Measurements from ENCODE around the gene PRSS38. TPM values are rescaled to one million over a fixed set of nuclear protein-coding genes. Genes with fewer than 3 reads are reported as not detected.

PRSS38 gene
- total RNA-seq, 1 donor from 2014 or later: not detected

DNA sequence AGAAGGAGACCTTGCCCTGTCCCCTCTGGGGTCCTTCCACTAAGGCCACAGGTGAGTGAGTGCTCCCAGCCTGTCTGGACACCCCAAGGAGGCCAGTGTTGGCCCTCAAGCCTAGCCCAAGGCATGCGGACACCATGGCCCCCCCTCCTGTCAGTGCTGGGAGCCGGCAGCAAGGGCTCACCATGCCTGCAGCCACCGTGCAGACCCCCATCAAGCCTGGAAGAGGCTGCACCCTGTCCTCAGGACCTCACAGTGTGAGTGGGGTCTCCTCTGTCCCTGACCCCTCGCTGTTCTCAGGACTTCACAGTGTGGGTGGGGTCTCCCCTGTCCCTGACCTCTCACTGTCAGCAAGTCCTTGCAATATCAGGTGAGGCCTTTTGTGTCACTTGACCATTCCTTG, 33.2 kb upstream of the PRSS38 start:
- Mint-ChIP-seq H3K36me3 (ENCODE audit: low read depth) (peaks cover 14% of the 10 kb centered on the region), H3K4me1 (ENCODE audit: low read depth) (peaks cover 4% of the 10 kb centered on the region), H3K27me3 (ENCODE audit: low read depth) (no peaks in the 10 kb centered on the region), H3K4me3 (ENCODE audit: low read depth) (no peak overlapping the region), H3K27ac (no peak overlapping the region), H3K9me3 (no peaks in the 10 kb centered on the region)
- intact Hi-C loops (cut with micrococcal nuclease): no loop called here
- no peak for DNase-seq (ENCODE audit: low spot score)

DNA sequence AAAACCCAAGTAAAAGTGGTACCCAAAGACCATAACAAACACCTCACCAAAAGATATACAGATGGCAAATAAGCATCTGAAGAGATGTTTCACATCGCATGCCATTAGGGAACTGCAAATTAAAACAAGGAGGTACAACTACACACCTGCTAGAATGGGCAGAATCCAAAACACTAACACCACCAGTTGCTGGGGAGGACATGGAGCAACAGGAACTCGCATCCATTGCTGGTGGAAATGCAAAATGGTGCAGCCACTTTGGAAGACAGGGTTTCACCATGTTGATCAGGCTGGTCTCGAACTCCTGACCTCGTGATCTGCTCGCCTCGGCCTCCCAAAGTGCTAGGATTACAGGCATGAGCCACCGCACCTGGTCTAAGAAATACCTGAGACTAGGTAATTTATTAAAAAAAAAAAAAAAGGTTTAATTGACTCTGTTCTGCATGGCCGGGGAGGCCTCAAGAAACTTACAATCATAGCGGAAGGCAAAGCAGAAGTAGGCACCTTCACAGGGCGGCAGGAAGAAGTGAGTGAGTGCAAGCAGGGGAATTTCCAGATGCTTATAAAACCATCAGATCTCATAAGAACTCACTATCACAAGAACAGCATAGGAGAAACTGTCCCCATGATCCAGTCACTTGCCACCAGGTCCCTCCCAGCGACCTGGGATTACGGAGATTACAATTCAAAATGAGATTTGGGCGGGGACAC, 30.2 kb upstream of the PRSS38 start:
- Mint-ChIP-seq H3K27ac (no peak overlapping the region), H3K4me1 (ENCODE audit: low read depth) (peaks cover 5% of the 10 kb centered on the region), H3K9me3 (no peaks in the 10 kb centered on the region), H3K27me3 (ENCODE audit: low read depth) (peaks cover 2% of the 10 kb centered on the region), H3K4me3 (ENCODE audit: low read depth) (no peak overlapping the region), H3K36me3 (ENCODE audit: low read depth) (peaks cover 12% of the 10 kb centered on the region)
- peak; percentile 7 for DNase-seq (ENCODE audit: low spot score)
- intact Hi-C loops (cut with micrococcal nuclease): loop anchor here (5.0 kb wide), 1 partner anchor 243 kb away; no protein-coding TSS in a partner anchor

DNA sequence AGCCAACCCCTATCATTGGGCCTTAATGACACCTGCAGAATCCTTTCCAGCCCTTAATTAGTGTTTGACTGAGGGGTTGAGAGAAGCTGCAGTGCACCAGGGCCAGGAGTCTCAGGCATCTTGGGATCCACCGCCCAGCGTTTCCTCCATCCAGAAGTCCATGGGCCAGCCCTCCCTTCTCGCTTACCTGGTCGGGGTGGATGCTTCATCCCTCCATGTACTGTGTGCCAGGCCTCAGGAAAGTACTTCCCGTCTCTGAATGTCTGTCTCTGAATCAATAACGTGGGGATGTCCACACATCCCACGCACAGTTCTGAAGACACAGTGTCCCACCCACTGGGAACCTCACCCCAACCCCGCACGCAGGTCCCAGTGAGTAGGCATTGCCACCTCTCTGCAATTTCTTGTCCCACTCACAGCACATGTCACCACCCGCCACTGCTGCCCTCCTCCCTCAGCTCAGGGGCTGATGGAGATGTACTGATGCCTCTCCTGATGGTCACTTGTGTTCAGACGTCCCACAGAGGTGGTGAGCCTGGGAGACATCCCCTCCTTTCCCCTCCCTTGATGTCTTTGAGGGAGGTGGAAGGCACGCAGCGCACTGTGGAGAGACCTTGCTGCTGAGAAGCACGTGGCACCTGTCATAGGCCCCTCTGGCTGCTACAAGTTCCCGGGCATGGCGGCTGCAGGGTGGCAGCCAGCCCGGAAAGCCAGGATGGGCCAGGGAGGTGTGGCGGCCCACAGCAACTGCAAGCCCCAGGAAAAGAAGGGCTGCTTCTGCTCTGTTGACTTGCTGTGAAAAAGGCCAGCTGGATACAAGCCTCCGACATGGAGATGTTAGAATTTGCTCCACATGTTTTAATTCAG, 29.4 kb upstream of the PRSS38 start:
- peaks cover 12% of the 10 kb centered on the region for H3K36me3 Mint-ChIP-seq (ENCODE audit: low read depth)
- peaks cover 5% of the 10 kb centered on the region for H3K4me1 Mint-ChIP-seq (ENCODE audit: low read depth)
- H3K27ac Mint-ChIP-seq: no peak overlapping the region
- H3K4me3 Mint-ChIP-seq (ENCODE audit: low read depth): peak overlapping the region; percentile 23
- H3K27me3 Mint-ChIP-seq (ENCODE audit: low read depth): peaks cover 2% of the 10 kb centered on the region
- intact Hi-C loops (cut with micrococcal nuclease): loop anchor here (5.0 kb wide), 1 partner anchor 244 kb away; no protein-coding TSS in a partner anchor
- H3K9me3 Mint-ChIP-seq: no peaks in the 10 kb centered on the region
- DNase-seq (ENCODE audit: low spot score): no peak

DNA sequence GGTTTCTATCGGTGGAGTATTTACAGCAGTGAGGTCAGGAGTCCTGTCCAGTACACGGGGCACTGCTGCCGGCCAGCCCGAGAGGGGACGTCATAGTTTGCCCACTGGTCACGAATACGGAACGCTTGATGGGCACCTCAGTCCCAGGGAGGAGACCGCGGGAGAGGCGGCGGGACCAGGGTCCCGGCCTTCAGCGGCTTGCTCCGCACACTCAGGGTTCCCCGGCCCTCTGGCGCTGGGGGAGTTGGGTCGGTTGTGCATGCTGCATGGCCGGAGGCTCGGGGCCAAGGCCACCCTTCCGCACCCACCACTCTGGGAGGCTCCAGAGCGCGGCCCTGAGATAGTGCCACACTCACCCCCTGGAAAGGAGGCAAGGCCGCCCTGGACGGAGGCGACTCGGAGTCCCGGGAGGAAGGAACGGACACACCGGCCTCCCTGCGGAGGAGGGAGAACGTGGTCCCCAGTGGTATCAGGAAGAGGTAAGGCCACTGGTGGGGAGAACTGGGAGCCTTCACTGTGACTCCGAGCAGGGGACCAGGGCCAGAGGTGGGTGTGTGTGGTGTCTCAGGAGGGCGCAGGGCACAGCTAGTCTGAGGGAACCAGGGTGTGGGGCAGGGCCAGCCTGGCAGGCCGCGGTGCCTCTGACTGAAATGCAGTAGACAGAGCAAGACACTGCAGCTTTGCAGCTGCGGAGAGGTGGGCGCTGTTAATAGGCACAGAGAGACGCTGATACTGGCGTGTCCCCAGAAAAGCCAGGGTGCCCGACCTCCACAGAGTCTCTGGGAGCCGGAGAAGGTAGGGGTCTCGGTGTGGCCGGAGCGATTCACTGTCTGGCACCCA, 28.6 kb upstream of the PRSS38 start:
- H3K9me3 Mint-ChIP-seq: no peaks in the 10 kb centered on the region

DNA sequence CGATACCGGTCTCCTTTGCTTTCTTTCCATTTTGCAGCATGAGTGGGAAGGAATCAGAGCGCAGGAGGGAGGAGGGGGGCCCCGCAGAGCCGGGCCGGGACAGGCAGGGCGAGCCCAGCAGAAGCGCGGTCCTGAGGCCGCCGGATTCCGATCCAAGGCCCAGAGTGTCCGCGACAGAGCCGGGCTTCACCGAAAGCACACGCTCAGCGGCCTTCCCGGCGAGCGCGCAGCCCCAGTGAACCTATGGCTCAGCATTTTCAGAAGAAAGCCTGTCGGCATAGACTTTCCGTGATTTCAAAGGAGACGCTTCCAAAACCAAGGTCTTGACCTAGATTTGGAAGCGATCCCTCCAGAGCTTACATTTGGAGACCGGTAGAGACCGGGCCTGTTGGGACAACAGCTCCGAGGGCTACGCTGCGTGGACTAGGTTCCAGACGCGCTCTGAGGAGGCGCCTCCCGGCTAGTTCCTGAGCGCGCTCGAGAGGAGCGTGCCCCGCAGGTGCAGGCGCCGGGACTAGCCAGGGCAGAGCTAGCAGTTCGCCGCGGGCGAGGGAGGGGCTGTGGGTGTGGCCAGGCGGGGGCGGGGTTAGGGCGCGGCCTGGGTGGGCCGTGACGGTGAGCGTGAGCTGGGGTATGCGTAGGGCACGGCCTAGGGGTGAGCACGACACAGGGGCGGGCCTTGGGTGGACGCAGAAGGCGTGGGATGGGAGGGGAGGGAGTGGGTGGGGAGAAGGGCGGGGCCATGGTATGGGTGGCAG, 27.8 kb upstream of the PRSS38 start:
- Mint-ChIP-seq H3K27ac (no peak overlapping the region), H3K4me1 (ENCODE audit: low read depth) (peaks cover 5% of the 10 kb centered on the region), H3K9me3 (no peaks in the 10 kb centered on the region), H3K27me3 (ENCODE audit: low read depth) (peaks cover 2% of the 10 kb centered on the region), H3K36me3 (ENCODE audit: low read depth) (peaks cover 5% of the 10 kb centered on the region), H3K4me3 (ENCODE audit: low read depth) (peak overlapping the region; percentile 71)
- intact Hi-C loops (cut with micrococcal nuclease): loop anchor here (1.0 to 5.0 kb wide), 6 partner anchors 21 to 378 kb away; partner anchors contain the start of genes IBA57, JMJD4, SNAP47 and ZNF678
- peak; percentile 89 for DNase-seq (ENCODE audit: low spot score)

More for the DNA sequence above, 28.6 kb upstream of the PRSS38 start:
- H3K36me3 Mint-ChIP-seq (ENCODE audit: low read depth): peaks cover 12% of the 10 kb centered on the region
- H3K4me3 Mint-ChIP-seq (ENCODE audit: low read depth): peak overlapping the region; percentile 71
- DNase-seq (ENCODE audit: low spot score): peak; percentile 8
- peaks cover 2% of the 10 kb centered on the region for H3K27me3 Mint-ChIP-seq (ENCODE audit: low read depth)
- no peak overlapping the region for H3K27ac Mint-ChIP-seq
- H3K4me1 Mint-ChIP-seq (ENCODE audit: low read depth): peaks cover 5% of the 10 kb centered on the region
- intact Hi-C loops (cut with micrococcal nuclease): loop anchor here (1.0 to 5.0 kb wide), 2 partner anchors 224 to 245 kb away; partner anchors contain the start of gene ZNF678

DNA sequence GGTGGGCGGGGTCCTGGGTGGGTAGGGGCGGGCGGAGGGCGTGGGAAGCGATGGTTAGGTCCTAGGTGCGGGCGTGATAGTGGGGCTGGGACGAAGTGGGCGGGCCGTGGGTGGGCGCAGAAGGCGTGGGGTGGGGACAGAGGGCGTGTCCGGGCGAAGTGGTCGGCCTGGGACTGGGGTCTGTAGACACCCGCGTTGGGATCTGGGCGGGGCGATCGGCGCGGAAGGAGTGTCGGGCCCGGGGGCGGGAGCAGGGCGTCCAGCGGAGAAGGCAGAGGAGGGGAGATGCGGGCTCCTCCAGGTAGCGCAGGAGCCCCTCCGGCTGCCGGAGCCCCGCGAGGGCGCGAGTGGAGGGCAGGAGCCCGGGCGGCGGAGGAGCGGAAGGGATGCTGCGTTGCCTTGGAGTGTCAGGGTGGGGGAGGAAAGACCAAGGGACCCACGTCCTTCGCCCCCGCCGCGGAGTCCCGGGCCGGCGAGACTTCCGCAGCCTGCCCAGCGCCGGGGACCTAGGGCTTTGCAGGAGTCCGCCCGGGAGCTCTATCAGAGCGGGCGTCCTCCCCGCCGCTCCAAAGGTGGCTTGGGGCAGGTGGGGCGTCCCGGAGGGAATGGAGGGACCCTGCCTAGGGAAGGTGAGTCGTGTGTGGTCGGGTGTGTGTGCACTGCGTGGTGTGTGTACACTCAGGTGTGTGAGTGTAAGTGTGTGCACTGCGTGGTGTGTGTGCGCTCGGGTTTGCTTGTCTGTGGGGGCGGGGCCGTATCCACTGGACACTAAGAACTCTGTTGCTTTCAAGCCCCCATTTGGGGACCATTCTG, 27.0 kb upstream of the PRSS38 start:
- peak; percentile 80 for DNase-seq (ENCODE audit: low spot score)
- Mint-ChIP-seq H3K27me3 (ENCODE audit: low read depth) (peaks cover 2% of the 10 kb centered on the region), H3K27ac (no peak overlapping the region), H3K9me3 (no peaks in the 10 kb centered on the region), H3K4me3 (ENCODE audit: low read depth) (peak overlapping the region; percentile 72), H3K36me3 (ENCODE audit: low read depth) (no peaks in the 10 kb centered on the region), H3K4me1 (ENCODE audit: low read depth) (peaks cover 5% of the 10 kb centered on the region)
- intact Hi-C loops (cut with micrococcal nuclease): loop anchor here (1.0 to 5.0 kb wide), 5 partner anchors 22 to 377 kb away; partner anchors contain the start of genes IBA57, JMJD4 and SNAP47

DNA sequence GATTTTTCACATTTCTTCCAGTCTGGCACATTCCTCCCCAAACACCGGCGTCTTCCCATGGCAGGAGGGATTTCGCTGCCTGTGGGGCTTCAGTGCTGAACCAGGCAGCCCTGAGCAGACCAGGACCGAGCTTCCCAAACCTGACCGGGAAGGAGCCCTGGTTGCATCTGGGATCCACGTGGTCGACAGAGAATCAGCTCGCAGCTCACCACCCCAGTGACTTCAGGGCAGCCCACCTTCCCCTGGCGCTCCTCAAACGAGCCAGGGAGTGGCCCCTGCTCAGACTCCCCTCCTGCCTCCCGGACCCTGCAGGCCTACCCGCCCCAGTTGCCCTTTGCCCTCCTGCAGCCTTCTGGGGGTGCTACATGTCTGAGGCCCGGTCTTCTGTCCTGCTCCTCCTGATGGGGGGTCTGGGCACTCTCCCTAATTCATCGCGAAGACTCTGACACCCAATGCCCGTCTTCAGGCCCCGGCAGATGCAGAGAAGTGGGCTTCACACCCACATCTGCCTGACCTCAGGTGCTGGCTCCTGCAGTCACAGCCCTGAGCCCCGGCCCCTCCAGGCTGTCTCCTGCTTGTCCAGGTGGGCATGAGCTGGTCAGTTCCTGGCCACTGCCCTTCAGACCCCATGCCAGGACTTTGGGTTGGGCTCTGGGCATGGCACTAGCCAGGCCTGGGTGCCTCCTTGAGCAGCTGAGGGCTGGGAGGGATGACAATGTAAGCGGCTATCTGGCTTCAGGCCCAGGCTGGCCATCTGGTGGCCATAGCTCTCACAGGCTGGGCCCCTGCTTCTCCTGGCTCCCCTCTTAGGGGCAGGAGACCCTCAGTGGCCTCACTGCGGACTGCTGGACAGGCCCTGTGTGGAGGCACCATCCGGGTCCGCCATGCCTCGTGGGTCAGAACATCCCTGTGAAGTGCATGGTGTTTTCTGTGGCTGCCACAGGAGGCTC, 26.1 kb upstream of the PRSS38 start:
- peak overlapping the region; percentile 37 for H3K4me3 Mint-ChIP-seq (ENCODE audit: low read depth)
- H3K4me1 Mint-ChIP-seq (ENCODE audit: low read depth): peaks cover 5% of the 10 kb centered on the region
- H3K27me3 Mint-ChIP-seq (ENCODE audit: low read depth): peaks cover 2% of the 10 kb centered on the region
- H3K27ac Mint-ChIP-seq: no peak overlapping the region
- H3K36me3 Mint-ChIP-seq (ENCODE audit: low read depth): no peaks in the 10 kb centered on the region
- DNase-seq (ENCODE audit: low spot score): peak; percentile 8
- no peaks in the 10 kb centered on the region for H3K9me3 Mint-ChIP-seq
- intact Hi-C loops (cut with micrococcal nuclease): loop anchor here (5.0 kb wide), 1 partner anchor 247 kb away; no protein-coding TSS in a partner anchor

DNA sequence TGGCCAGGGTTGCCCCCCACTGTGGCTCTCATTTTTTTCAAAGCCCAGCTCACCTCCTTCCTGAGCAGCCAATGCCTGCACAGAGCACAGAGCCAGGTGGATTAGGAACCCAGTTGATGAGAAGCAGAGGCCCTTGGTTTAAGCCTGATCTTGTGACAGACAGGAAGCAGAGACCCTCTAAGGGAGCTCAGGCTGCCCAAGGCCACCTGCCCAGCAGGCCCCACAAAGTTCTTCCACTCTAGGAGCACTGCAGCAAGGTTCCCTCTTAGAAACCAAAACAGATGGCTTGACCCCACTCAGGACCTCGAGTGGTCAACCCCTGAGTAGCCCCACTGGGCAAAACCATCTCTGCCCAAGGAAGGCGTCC, 25.5 kb upstream of the PRSS38 start:
- Mint-ChIP-seq H3K36me3 (ENCODE audit: low read depth) (no peaks in the 10 kb centered on the region), H3K4me3 (ENCODE audit: low read depth) (no peak overlapping the region), H3K27me3 (ENCODE audit: low read depth) (peaks cover 2% of the 10 kb centered on the region), H3K27ac (no peak overlapping the region), H3K9me3 (no peaks in the 10 kb centered on the region), H3K4me1 (ENCODE audit: low read depth) (peaks cover 5% of the 10 kb centered on the region)
- no peak for DNase-seq (ENCODE audit: low spot score)
- intact Hi-C loops (cut with micrococcal nuclease): no loop called here

DNA sequence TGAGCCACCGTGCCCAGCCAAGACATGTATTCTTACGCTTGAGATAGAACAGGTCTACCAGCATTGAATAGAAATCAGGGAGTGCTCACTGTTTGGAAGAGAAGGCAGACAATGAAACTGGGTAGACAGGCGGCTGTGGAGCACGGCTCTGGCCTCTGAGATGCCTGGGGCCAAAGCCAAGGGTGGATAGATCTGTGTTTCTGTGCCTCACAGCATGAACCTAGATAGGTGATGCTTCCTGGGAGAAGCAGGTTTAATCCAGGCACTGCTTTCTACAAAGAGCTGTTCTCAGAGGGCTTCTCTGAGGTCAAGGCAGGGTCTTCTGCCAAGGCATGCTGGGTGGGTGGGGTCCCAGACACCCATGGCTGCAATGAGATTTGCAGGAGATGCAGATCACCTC, 24.6 kb upstream of the PRSS38 start:
- Mint-ChIP-seq H3K27me3 (ENCODE audit: low read depth) (peaks cover 2% of the 10 kb centered on the region), H3K4me3 (ENCODE audit: low read depth) (no peak overlapping the region), H3K4me1 (ENCODE audit: low read depth) (peaks cover 5% of the 10 kb centered on the region), H3K36me3 (ENCODE audit: low read depth) (no peaks in the 10 kb centered on the region), H3K9me3 (no peaks in the 10 kb centered on the region), H3K27ac (no peak overlapping the region)
- intact Hi-C loops (cut with micrococcal nuclease): no loop called here
- no peak for DNase-seq (ENCODE audit: low spot score)

DNA sequence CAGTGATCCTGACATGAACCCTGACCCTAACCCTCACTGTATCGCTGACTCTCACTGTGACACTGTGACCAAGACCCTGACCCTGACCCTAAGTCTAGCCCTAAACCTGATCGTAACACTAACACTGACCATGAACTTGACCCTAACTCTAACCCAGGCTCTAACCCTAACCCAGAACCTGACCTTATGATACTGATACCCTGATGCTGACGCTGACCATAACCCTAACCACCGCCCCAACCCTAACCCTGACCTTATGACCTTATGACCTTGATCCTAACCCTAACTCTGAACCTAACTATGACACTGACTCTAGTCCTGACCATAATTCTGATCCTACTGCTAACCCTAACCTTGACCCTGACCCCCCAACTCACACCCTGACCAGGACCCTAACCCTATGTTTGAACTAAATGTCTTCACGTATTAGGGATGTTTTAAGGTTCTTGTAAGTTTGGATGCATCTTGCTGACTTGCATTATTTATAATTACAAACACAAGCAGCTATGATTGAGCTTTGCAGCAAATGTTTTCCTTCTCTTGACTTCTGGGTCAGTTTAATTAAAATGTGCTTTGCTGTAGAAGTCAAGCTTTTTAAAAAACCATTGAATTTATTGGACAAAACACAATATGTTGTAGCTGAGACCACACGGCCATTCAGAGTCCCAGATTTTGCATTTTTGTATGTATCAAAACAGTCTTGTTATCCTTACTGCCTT, 23.9 kb upstream of the PRSS38 start:
- H3K27ac Mint-ChIP-seq: no peak overlapping the region
- no peaks in the 10 kb centered on the region for H3K36me3 Mint-ChIP-seq (ENCODE audit: low read depth)
- no peak overlapping the region for H3K4me3 Mint-ChIP-seq (ENCODE audit: low read depth)
- no peaks in the 10 kb centered on the region for H3K9me3 Mint-ChIP-seq
- intact Hi-C loops (cut with micrococcal nuclease): no loop called here
- no peak for DNase-seq (ENCODE audit: low spot score)
- peaks cover 2% of the 10 kb centered on the region for H3K27me3 Mint-ChIP-seq (ENCODE audit: low read depth)
- peaks cover 5% of the 10 kb centered on the region for H3K4me1 Mint-ChIP-seq (ENCODE audit: low read depth)
